RWPE1 (cell line): ENCODE results near the gene HPRT1.

Source experiments
- CTCF ChIA-PET: fragments of 350-600 bp; sonication (Branson Sonifier 250); formaldehyde crosslinking; extraction: SDS; loops from one replicate; lab custom pipeline; 2021; lab: Yijun Ruan, JAX
- POLR2A ChIA-PET: fragments of 400-600 bp; formaldehyde crosslinking; extraction: SDS; loops from one replicate; lab custom pipeline; 2020; ENCODE audit warnings: antibody characterized with exemption; ENCODE audit not compliant: low non-redundant PET; lab: Yijun Ruan, JAX
- DNase-seq: peaks from one replicate; pipeline ENCODE4 v3.0.0; 2012; ENCODE audit warnings: low spot score
- H3K27ac ChIP-seq: fragments of 450-650 bp; 2 replicates; pipeline ENCODE4 v1.5.1; 2017
- TF ChIP-seq, protein P1 (sequence below): fragments of 450-650 bp; conservative IDR thresholded peaks from 2 replicates; pipeline ENCODE4 v1.5.1; 2017; ENCODE audit warnings: low read depth, mild to moderate bottlenecking

HPRT1 gene

DNA sequence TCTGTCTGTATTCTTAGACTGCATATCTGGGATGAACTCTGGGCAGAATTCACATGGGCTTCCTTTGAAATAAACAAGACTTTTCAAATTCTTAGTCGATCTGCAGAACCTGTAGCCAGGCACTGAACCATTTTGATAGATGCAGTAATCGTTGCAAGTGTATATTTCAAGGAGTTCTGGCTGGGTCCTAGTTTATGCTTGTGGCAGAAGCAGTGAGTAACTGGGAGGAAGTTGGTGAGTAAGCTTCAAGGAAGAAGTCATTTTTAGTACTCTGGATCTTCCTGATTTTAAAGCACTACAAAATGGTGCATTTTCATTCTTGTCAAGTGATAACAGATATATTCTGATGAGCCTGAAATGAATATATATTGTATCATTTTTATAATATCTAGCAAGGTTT is 9.5 kb downstream of the HPRT1 start:
- TF ChIP-seq, protein P1, sequence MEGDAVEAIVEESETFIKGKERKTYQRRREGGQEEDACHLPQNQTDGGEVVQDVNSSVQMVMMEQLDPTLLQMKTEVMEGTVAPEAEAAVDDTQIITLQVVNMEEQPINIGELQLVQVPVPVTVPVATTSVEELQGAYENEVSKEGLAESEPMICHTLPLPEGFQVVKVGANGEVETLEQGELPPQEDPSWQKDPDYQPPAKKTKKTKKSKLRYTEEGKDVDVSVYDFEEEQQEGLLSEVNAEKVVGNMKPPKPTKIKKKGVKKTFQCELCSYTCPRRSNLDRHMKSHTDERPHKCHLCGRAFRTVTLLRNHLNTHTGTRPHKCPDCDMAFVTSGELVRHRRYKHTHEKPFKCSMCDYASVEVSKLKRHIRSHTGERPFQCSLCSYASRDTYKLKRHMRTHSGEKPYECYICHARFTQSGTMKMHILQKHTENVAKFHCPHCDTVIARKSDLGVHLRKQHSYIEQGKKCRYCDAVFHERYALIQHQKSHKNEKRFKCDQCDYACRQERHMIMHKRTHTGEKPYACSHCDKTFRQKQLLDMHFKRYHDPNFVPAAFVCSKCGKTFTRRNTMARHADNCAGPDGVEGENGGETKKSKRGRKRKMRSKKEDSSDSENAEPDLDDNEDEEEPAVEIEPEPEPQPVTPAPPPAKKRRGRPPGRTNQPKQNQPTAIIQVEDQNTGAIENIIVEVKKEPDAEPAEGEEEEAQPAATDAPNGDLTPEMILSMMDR, result no peak
- POLR2A ChIA-PET, result no interaction called here
- DNase-seq, result no peak
- CTCF ChIA-PET, result no interaction called here
- no peak overlapping the region for H3K27ac ChIP-seq

DNA sequence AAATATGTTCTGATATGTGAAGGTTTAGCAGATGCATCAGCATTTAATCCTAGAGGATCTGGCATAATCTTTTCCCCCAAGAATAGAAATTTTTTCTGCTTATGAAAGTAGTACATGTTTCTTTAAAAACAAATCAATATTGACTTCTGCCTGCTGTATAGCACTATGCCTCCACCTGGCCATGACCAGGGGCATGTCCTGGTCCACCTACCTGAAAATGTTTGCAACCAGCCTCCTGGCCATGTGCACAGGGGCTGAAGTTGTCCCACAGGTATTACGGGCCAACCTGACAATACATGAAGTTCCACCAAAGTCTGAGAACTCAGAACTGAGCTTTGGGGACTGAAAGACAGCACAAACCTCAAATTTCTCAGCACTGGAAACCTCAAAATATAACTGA is 10.0 kb downstream of the HPRT1 start:
- ChIA-PET CTCF (no interaction called here), POLR2A (no interaction called here)
- TF ChIP-seq, protein P1, result no peak
- DNase-seq, result no peak
- no peak overlapping the region for H3K27ac ChIP-seq

DNA sequence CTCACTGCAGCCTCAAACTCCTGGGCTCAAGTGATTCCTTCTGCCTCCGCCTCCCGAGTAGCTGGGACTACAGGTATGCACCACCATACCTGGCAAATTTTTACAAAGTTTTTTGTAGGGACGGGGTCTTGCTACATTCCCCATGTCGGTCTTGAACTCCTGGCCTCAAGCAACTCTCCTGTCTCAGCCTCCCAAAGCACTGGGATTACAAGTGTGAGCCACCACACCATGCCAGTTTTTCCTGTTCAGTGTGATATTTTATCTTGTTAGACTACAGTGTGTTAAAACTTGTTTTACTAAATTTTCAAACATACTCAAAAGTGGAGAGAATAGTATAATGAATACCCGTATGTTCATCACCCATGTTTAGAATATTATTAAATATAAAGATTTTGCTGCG is 12.1 kb downstream of the HPRT1 start:
- POLR2A ChIA-PET, result no interaction called here
- TF ChIP-seq, protein P1, result no peak
- H3K27ac ChIP-seq, result no peak overlapping the region
- DNase-seq, result no peak
- CTCF ChIA-PET, result no interaction called here

DNA sequence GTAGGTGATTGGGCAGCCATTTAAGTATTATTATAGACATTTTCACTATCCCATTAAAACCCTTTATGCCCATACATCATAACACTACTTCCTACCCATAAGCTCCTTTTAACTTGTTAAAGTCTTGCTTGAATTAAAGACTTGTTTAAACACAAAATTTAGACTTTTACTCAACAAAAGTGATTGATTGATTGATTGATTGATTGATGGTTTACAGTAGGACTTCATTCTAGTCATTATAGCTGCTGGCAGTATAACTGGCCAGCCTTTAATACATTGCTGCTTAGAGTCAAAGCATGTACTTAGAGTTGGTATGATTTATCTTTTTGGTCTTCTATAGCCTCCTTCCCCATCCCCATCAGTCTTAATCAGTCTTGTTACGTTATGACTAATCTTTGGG is 16.3 kb downstream of the HPRT1 start:
- CTCF ChIA-PET, result no interaction called here
- TF ChIP-seq, protein P1, result no peak
- POLR2A ChIA-PET, result no interaction called here
- H3K27ac ChIP-seq, result no peak overlapping the region
- no peak for DNase-seq

DNA sequence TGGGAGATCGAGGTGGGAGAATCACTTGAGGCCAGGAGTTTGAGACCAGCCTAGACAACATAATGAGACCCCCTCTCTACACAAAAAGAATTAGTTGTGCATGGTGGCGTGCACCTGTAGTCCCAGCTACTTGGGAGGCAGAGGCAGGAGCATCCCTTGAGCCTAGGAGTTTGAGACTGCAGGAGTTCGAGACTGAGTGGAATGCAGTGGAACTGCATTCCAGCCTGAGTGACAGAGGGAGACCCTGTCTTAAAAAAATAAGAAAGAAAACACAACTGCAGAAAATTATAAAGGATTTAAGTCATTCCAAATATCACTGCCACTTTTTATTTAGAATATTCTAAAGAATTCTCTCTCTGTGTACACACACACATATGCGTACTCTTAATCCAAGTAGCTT is 18.4 kb downstream of the HPRT1 start:
- DNase-seq, result no peak
- CTCF ChIA-PET, result no interaction called here
- H3K27ac ChIP-seq, result no peak overlapping the region
- POLR2A ChIA-PET, result no interaction called here
- TF ChIP-seq, protein P1, result no peak

DNA sequence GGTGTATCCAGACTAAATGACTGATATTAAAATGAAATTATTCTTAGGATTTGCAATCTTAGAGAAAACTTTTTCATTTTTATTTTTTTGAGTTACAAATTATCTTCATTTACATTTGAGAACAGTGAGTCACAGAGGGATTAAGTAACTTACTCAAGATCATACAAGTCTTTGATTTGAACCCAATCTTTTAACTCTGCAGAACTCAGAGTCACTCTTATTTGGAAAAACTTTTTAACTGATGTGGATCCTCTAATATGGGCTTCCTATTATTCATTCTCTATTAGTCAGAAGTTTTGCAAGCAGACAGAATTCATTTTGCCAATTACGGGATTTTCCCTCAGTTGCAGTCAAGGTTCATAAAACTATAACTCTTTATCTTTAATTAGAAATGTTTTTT is 20.1 kb downstream of the HPRT1 start:
- POLR2A ChIA-PET, result no interaction called here
- no peak overlapping the region for H3K27ac ChIP-seq
- TF ChIP-seq, protein P1, result no peak
- no peak for DNase-seq
- CTCF ChIA-PET, result no interaction called here

DNA sequence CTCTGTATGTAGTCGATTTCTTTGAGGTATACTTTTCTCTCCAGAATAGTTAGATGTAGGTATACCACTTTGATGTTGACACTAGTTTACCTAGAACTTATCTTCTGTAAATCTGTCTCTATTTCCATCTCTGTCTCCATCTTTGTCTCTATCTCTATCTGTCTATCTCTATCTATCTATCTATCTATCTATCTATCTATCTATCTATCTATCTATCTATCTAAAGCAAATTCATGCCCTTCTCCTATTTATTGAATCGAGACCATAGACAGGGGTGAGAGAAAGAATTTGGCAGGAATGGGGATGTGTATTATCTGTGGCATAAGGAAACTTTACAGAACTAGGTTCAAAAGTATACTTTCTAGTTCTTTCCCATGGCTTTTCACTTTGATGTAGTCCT is 21.4 kb downstream of the HPRT1 start:
- no peak overlapping the region for H3K27ac ChIP-seq
- no peak for DNase-seq
- TF ChIP-seq, protein P1, result no peak
- ChIA-PET CTCF (no interaction called here), POLR2A (no interaction called here)
